Raji (cell line): ENCODE measurements around the gene CEP192.

ENCODE experiments used
- POLR2A ChIP-seq: IDR thresholded peaks from 2 replicates; pipeline ENCODE4 v1.6.1; 2011; ENCODE audit warnings: low read depth, low read length, control low read depth; ENCODE audit not compliant: insufficient read depth

Gene CEP192

GRCh38 chr18:13173578-13174145, 182.5 kb downstream of the CEP192 start:
- TF ChIP-seq POLR2A: no peak
